22Rv1 (cell line): ENCODE measurements around the gene KIF22.
A peak's percentile ranks its signal among the peaks of the same experiment; 100 is the strongest.

Experiments
- H3K27ac ChIP-seq: fragments of 450-650 bp; 2 replicates; pipeline ENCODE4 v1.5.1; 2017
- ZFX ChIP-seq: fragments of 450-650 bp; IDR thresholded peaks from 2 replicates; pipeline ENCODE4 v1.6.1; 2017; ENCODE audit warnings: antibody characterized with exemption, borderline replicate concordance
- TF ChIP-seq, protein P1 (sequence below): fragments of 450-650 bp; IDR thresholded peaks from 2 replicates; pipeline ENCODE4 v1.5.1; 2017; ENCODE audit warnings: mild to moderate bottlenecking

The KIF22 gene

GRCh38 chr16:29794231-29794710 is 3.7 kb downstream of the KIF22 start:
- no peak overlapping the region for H3K27ac ChIP-seq
- TF ChIP-seq, protein P1, sequence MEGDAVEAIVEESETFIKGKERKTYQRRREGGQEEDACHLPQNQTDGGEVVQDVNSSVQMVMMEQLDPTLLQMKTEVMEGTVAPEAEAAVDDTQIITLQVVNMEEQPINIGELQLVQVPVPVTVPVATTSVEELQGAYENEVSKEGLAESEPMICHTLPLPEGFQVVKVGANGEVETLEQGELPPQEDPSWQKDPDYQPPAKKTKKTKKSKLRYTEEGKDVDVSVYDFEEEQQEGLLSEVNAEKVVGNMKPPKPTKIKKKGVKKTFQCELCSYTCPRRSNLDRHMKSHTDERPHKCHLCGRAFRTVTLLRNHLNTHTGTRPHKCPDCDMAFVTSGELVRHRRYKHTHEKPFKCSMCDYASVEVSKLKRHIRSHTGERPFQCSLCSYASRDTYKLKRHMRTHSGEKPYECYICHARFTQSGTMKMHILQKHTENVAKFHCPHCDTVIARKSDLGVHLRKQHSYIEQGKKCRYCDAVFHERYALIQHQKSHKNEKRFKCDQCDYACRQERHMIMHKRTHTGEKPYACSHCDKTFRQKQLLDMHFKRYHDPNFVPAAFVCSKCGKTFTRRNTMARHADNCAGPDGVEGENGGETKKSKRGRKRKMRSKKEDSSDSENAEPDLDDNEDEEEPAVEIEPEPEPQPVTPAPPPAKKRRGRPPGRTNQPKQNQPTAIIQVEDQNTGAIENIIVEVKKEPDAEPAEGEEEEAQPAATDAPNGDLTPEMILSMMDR, result no peak
- TF ChIP-seq ZFX, result no peak

GRCh38 chr16:29802416-29802935 is 11.9 kb downstream of the KIF22 start:
- TF ChIP-seq, protein P1, result no peak
- TF ChIP-seq ZFX, result no peak
- H3K27ac ChIP-seq, result peak overlapping the region; percentile 100

- H3K27ac ChIP-seq, result peak overlapping the region; percentile 100
- TF ChIP-seq, protein P1, result no peak
- TF ChIP-seq ZFX, result no peak
Observed at GRCh38 chr16:29804020-29804419, 13.5 kb downstream of the KIF22 start.

DNA sequence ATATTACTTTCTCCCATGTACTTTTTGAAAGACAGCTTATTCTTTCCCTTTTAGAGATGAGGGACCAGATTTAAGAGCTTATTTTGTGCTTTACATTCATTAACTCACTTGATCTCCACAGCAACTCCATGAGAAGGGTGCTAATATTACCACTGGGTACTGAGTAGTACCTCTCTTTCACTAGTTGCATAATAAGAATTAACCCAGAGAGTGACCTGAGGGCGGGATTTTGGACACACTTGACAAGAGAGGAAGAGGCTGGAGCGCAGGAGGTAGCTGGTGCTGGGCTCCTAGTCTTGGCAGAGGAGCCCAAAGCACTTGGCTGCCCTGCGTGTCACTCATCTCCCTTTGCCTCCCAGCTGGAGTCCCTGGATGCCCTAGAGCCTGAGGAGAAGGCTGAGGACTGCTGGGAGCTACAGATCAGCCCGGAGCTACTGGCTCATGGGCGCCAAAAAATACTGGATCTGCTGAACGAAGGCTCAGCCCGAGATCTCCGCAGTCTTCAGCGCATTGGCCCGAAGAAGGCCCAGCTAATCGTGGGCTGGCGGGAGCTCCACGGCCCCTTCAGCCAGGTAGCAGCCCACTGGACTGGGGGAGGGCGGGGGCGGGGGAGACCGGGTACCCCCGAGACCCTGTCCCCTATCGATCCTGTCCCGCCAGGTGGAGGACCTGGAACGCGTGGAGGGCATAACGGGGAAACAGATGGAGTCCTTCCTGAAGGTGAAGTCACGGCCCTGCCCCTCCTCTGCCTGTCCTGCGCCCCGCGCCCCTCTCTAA is 14.1 kb downstream of the KIF22 start:
- TF ChIP-seq ZFX, result no peak
- TF ChIP-seq, protein P1, result no peak
- H3K27ac ChIP-seq, result peak overlapping the region; percentile 100

DNA sequence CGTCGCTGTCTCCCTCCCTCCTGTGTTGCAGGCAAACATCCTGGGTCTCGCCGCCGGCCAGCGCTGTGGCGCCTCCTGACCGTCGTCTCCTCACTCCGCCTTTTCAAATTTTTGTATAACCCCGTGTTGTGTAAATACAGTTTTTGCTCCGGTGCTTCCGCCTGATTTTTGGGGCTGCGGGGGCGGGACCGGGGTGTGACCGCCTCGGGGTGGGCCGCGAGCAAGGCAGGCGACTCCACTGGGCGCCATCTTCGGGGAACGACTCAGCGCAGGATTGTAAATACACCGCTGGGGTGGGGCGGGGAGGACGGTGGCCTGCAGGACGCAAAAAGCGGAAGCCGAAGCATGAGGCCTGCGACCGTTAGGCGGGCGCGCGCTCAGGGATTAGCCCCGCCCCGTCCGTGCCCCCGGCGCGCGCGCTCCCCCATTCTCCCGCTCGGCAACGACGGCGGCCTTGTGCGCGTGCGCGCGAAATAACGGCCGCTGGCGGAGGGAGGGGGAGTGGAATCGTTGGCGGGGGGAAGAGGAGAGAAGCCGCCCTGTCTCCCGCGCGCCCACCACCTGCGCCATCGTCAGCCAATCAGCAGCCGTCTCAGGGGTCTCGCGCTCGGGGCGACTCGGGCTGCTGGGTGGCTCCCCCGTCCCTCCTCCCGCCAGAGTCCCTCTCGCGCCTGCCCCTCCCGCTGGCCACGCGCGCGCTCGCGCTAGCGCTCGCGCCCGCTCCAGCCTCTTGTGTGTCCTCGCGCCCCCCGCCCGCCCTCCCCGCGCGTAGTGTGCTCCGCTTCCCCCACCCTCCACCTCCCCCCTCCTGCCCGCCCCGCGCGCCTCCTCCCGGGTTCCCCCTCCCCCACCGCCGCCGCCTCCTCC is 14.9 kb downstream of the KIF22 start:
- TF ChIP-seq, protein P1, result no peak; the same call in 1 of the 2 replicates
- TF ChIP-seq ZFX, result no peak
- H3K27ac ChIP-seq, result peak overlapping the region; percentile 100

GRCh38 chr16:29806099-29806579 is 15.6 kb downstream of the KIF22 start, which contains the start of gene MAZ:
MAZ (plus strand) TSS chr16:29806529; CDS start chr16:29806702, 173 bp downstream.
- TF ChIP-seq, protein P1, result no peak
- no peak for TF ChIP-seq ZFX
- H3K27ac ChIP-seq, result peak within 1 kb of the TSS; percentile 100
